Activated CD8-positive, alpha-beta T cell treated with anti-CD3 and anti-CD28 coated beads for 36 hours (primary cell): ENCODE data around the gene CORO2A. TPM values are rescaled to one million over a fixed set of nuclear protein-coding genes. Genes with fewer than 3 reads are reported as not detected.

ENCODE experiments used
- ATAC-seq: fragments of 200-7000 bp; cut with Tn5 transposase; one replicate; pipeline ENCODE4 v1.10.0; 2021; ENCODE audit warnings: mild to moderate bottlenecking, moderate library complexity
- CTCF ChIA-PET: fragments of 350-600 bp; sonication (Branson Sonifier 250); formaldehyde crosslinking; loops from one replicate; lab custom pipeline; 2021; ENCODE audit warnings: antibody characterized with exemption; lab: Charles Lee
- POLR2A ChIA-PET: fragments of 350-600 bp; sonication (Branson Sonifier 250); formaldehyde crosslinking; loops from one replicate; lab custom pipeline; 2021; ENCODE audit warnings: antibody characterized with exemption; lab: Charles Lee
- DNase-seq: peaks from one replicate; pipeline ENCODE4 v3.0.0-alpha.2; 2020
- H3K27ac Mint-ChIP-seq: one replicate; pipeline ENCODE4 v1.8.0; 2021; ENCODE audit warnings: mild to moderate bottlenecking, mixed read lengths
- H3K27me3 Mint-ChIP-seq: one replicate; pipeline ENCODE4 v1.8.0; 2021; ENCODE audit warnings: mixed read lengths
- H3K36me3 Mint-ChIP-seq: one replicate; pipeline ENCODE4 v1.8.0; 2021; ENCODE audit warnings: low read depth, mixed read lengths
- H3K4me1 Mint-ChIP-seq: one replicate; pipeline ENCODE4 v1.8.0; 2021; ENCODE audit warnings: low read depth, mixed read lengths
- H3K4me3 Mint-ChIP-seq: one replicate; pipeline ENCODE4 v1.8.0; 2021; ENCODE audit warnings: mild to moderate bottlenecking, moderate library complexity, mixed read lengths
- H3K9me3 Mint-ChIP-seq: one replicate; pipeline ENCODE4 v1.8.0; 2021; ENCODE audit warnings: mixed read lengths
- intact Hi-C: fragments of 100-400 bp; cut with micrococcal nuclease; formaldehyde crosslinking; loops from one replicate; pipeline ENCODE4 v1.10.0; 2022
- total RNA-seq, 2 experiments: library from RNA; stranded (reverse); gene quantifications; one replicate each; pipeline ENCODE4 v1.2.3, GENCODE V29; 2021
- TF ChIP-seq, protein P1 (sequence below): fragments of 200-600 bp; IDR thresholded peaks from one replicate; pipeline ENCODE4 v1.8.0; 2022; ENCODE audit warnings: antibody characterized with exemption, mild to moderate bottlenecking

The CORO2A gene
- total RNA-seq, 2 experiments from 2014 or later = 12.2 to 13.4 TPM

DNA sequence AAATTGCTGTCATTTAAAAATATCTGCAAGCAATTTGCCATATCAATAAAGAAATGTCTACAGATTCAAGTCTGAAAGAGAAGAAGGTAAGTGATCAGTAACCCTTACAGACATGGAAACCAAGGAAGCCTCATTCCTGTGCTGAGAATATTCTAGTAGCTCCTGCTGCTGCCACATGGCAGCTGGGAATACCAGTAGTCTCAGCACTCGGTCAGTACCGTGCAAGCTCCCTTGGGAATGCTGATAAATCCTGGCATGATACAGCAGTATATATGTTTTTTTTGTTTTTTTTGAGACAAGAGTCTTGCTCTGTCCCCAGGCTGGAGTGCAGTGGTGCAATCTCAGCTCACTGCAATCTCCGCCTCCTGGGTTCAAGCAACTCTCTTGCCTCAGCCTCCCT, 108.0 kb downstream of the CORO2A start:
- Mint-ChIP-seq H3K4me1 (peaks cover 33% of the 10 kb centered on the region), H3K36me3 (peaks cover 52% of the 10 kb centered on the region), H3K9me3 (no peaks in the 10 kb centered on the region), H3K27me3 (no peaks in the 10 kb centered on the region), H3K27ac (no peak overlapping the region), H3K4me3 (no peak overlapping the region)
- POLR2A ChIA-PET = interaction anchor here (0.9 to 2.6 kb wide), 4 partner anchors 11 to 34 kb away, joined by 3 to 7 read pairs (median 4); partner anchors contain the start of genes NANS and TRIM14
- CTCF ChIA-PET = interaction anchor here (1.1 to 1.8 kb wide), 2 partner anchors 8 to 10 kb away, joined by 4 to 7 read pairs; no protein-coding TSS in a partner anchor
- intact Hi-C loops = no loop called here
- TF ChIP-seq, protein P1, sequence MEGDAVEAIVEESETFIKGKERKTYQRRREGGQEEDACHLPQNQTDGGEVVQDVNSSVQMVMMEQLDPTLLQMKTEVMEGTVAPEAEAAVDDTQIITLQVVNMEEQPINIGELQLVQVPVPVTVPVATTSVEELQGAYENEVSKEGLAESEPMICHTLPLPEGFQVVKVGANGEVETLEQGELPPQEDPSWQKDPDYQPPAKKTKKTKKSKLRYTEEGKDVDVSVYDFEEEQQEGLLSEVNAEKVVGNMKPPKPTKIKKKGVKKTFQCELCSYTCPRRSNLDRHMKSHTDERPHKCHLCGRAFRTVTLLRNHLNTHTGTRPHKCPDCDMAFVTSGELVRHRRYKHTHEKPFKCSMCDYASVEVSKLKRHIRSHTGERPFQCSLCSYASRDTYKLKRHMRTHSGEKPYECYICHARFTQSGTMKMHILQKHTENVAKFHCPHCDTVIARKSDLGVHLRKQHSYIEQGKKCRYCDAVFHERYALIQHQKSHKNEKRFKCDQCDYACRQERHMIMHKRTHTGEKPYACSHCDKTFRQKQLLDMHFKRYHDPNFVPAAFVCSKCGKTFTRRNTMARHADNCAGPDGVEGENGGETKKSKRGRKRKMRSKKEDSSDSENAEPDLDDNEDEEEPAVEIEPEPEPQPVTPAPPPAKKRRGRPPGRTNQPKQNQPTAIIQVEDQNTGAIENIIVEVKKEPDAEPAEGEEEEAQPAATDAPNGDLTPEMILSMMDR = no peak
- DNase-seq (no peak), ATAC-seq (no peak)

- ChIA-PET CTCF (interaction anchor here (1.8 kb wide), 1 partner anchor 9 kb away, joined by 7 read pairs; no protein-coding TSS in a partner anchor), POLR2A (interaction anchor here (0.9 to 2.6 kb wide), 3 partner anchors 12 to 34 kb away, joined by 3 to 7 read pairs (median 5); partner anchors contain the start of genes NANS and TRIM14)
- Mint-ChIP-seq H3K4me1 (peaks cover 35% of the 10 kb centered on the region), H3K36me3 (peaks cover 52% of the 10 kb centered on the region), H3K27ac (peak overlapping the region; percentile 80), H3K27me3 (no peaks in the 10 kb centered on the region), H3K9me3 (no peaks in the 10 kb centered on the region), H3K4me3 (no peak overlapping the region)
- intact Hi-C loops = no loop called here
- TF ChIP-seq, protein P1 = no peak
- DNase-seq = no peak
- ATAC-seq = no peak
These were observed 108.8 kb downstream of the CORO2A start for GRCh38 chr9:98083566-98084183.

DNA sequence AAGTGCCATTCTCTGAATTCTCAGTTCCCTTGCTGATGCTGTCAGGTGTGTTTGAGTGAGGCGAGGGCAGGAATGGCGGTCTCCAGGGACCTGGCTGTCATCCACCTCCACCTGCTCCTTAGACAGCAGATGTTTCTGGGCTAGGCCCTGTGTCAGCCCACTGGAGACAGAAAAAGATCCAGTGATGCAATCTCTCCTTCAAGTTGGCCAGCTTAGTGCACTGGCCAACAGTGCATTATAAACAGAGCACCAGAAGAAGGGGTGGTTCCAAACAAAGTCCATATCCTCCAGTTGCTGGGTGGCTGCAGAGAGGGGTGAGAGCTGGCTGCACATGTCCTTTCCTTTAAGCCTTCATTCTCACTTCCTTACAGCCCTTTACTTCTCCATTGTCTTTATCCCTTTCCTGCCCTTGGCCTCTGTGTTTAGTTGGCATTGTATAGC, 109.4 kb downstream of the CORO2A start:
- ChIA-PET POLR2A (interaction anchor here (0.7 to 1.7 kb wide), 2 partner anchors 12 to 173 kb away, joined by 3 to 5 read pairs; partner anchors contain the start of gene TBC1D2), CTCF (interaction anchor here (1.8 kb wide), 1 partner anchor 8 kb away, joined by 7 read pairs; no protein-coding TSS in a partner anchor)
- intact Hi-C loops = no loop called here
- TF ChIP-seq, protein P1 = no peak
- no peak for ATAC-seq
- Mint-ChIP-seq H3K9me3 (no peaks in the 10 kb centered on the region), H3K4me1 (peaks cover 35% of the 10 kb centered on the region), H3K4me3 (no peak overlapping the region), H3K36me3 (peaks cover 54% of the 10 kb centered on the region), H3K27me3 (no peaks in the 10 kb centered on the region), H3K27ac (peak overlapping the region; percentile 80)
- no peak for DNase-seq

DNA sequence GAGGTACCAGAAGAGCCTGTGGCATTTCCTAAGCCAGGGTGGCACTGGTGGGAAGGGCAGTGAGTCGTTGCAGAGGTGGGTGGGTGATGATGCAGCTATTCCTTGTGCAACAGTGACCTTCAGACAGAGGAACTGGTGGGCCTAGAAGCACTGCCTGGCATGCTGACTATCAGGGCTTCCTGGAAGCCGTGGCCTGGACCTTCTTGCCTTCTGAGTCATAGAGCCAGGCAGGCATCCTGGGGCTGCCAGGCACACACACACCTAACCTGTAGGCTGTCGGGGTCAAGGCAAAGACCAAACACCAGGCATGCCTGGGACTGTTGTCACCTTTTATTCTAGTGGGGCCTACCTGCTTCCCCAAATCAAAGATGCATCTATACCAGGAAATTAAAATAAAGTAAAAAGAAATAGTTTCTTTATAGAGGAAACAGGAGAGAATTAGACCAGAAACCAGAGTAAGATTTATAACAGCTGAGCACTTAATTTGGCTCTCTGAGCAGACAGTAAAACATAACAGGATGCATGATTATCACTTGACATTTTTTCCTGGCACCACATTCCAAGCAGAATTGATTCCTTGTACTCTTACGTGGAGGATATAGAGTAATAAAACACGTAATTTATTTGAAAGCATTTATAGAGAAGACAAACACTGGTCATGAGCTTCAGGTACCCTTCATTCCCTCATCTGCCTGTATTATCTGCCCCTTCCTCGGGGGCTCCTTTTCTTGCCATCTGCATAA, 110.8 kb downstream of the CORO2A start:
- Mint-ChIP-seq H3K4me1 (peaks cover 38% of the 10 kb centered on the region), H3K4me3 (no peak overlapping the region), H3K36me3 (peaks cover 58% of the 10 kb centered on the region), H3K27me3 (no peaks in the 10 kb centered on the region), H3K27ac (peak overlapping the region; percentile 80), H3K9me3 (no peaks in the 10 kb centered on the region)
- ChIA-PET POLR2A (interaction anchor here (0.8 to 1.2 kb wide), 2 partner anchors 14 to 24 kb away, joined by 3 to 5 read pairs; no protein-coding TSS in a partner anchor), CTCF (no interaction called here)
- TF ChIP-seq, protein P1 = no peak
- intact Hi-C loops = no loop called here
- peak; percentile 82 for DNase-seq
- peak; percentile 96 for ATAC-seq
